Stimulated activated CD4-positive, alpha-beta T cell treated with anti-CD3 and anti-CD28 coated beads, Interleukin-1b, Interleukin-23, amount 100 ng/mL, for 1 hour (primary cell): Measurements from ENCODE around the gene KIF3C.

Experiments used
- DNase-seq, 2 donors: peaks; one replicate each; pipeline ENCODE4 v3.0.0-alpha.2; 2020; ENCODE audit warnings: low read depth in 2 of 2

The KIF3C gene

GRCh38 chr2:25877431-25878360, 104.6 kb downstream of the KIF3C start:
- peak; percentile 10 to 15 for DNase-seq
